GM21619 (cell line): ENCODE results near the gene SERPINA9.
"Not testable (repeated sequence)": the region's sequence is repeated elsewhere in the genome, so short reads cannot be mapped to it uniquely, and the experiment has no call there.

ENCODE experiments used
- ATAC-seq: cut with Tn5 transposase; IDR thresholded peaks from one replicate; pipeline ENCODE4 v1.9.1; 2021; ENCODE audit not compliant: unreplicated experiment

Gene SERPINA9

GRCh38 chr14:94476023-94476422 lies at the start of gene SERPINA9:
Gene SERPINA9 (minus strand): TSS chr14:94476197. CDS start chr14:94469840, 6,357 bp downstream.
- ATAC-seq: no peak

GRCh38 chr14:94524093-94524492 lies 48.1 kb upstream of the SERPINA9 start:
- no peak for ATAC-seq

GRCh38 chr14:94523265-94523664 lies 47.3 kb upstream of the SERPINA9 start:
- no peak for ATAC-seq

GRCh38 chr14:94522115-94522724 lies 46.2 kb upstream of the SERPINA9 start:
- ATAC-seq: no peak

- no peak for ATAC-seq
Measured at GRCh38 chr14:94521375-94522114, 45.5 kb upstream of the SERPINA9 start.

GRCh38 chr14:94517641-94518257 lies 41.8 kb upstream of the SERPINA9 start:
- ATAC-seq: no peak

GRCh38 chr14:94517248-94517640 lies 41.2 kb upstream of the SERPINA9 start:
- ATAC-seq: no peak

GRCh38 chr14:94515856-94516255 lies 39.9 kb upstream of the SERPINA9 start:
- ATAC-seq: no peak

GRCh38 chr14:94515426-94515825 lies 39.4 kb upstream of the SERPINA9 start:
- no peak for ATAC-seq

- ATAC-seq: no peak
Measured at GRCh38 chr14:94514351-94514750, 38.4 kb upstream of the SERPINA9 start.

GRCh38 chr14:94510481-94510880 lies 34.5 kb upstream of the SERPINA9 start:
- not testable (repeated sequence) for ATAC-seq

- no peak for ATAC-seq
Measured at GRCh38 chr14:94509356-94509755, 33.4 kb upstream of the SERPINA9 start, which contains the start of gene SERPINA12. Gene SERPINA12 (minus strand): TSS chr14:94509469. CDS start chr14:94498397, 11,072 bp downstream.

- ATAC-seq: no peak
Measured at GRCh38 chr14:94505641-94506040, 29.6 kb upstream of the SERPINA9 start.

- no peak for ATAC-seq
Measured at GRCh38 chr14:94505206-94505605, 29.2 kb upstream of the SERPINA9 start.

GRCh38 chr14:94501588-94502516 lies 25.9 kb upstream of the SERPINA9 start:
- ATAC-seq: no peak

- ATAC-seq: no peak
Measured at GRCh38 chr14:94500264-94500663, 24.3 kb upstream of the SERPINA9 start.

- no peak for ATAC-seq
Measured at GRCh38 chr14:94499673-94500072, 23.7 kb upstream of the SERPINA9 start.

GRCh38 chr14:94498215-94498614 lies 22.2 kb upstream of the SERPINA9 start:
- ATAC-seq: no peak

GRCh38 chr14:94494085-94494484 lies 18.1 kb upstream of the SERPINA9 start:
- no peak for ATAC-seq

GRCh38 chr14:94491511-94491910 lies 15.5 kb upstream of the SERPINA9 start:
- no peak for ATAC-seq

GRCh38 chr14:94489336-94489735 lies 13.3 kb upstream of the SERPINA9 start:
- no peak for ATAC-seq
